DOHH2 (cell line): Measurements from ENCODE around the gene SEZ6L2.

Source experiments
- H3F3A ChIP-seq: fragments of 200-600 bp; sonication (generic), shearing (Covaris generic); 2 replicates; pipeline ENCODE4 v1.6.0; 2016; ENCODE audit warnings: antibody characterized with exemption, mild to moderate bottlenecking; ENCODE audit not compliant: control insufficient read depth, insufficient read depth
- H3K27ac ChIP-seq: fragments of 200-600 bp; sonication (generic); 2 replicates; pipeline ENCODE4 v1.5.1; 2014; ENCODE audit warnings: low read depth, mild to moderate bottlenecking, low read length, moderate library complexity
- H3K27me3 ChIP-seq: fragments of 200-600 bp; sonication (generic); 2 replicates; pipeline ENCODE4 v1.6.1; 2014; ENCODE audit warnings: mild to moderate bottlenecking, low read length, mixed read lengths; ENCODE audit not compliant: control insufficient read depth
- H3K36me3 ChIP-seq: fragments of 200-600 bp; sonication (generic); 2 replicates; pipeline ENCODE4 v1.6.1; 2014; ENCODE audit warnings: mild to moderate bottlenecking, low read length, moderate library complexity, mixed read lengths; ENCODE audit not compliant: control insufficient read depth
- H3K4me1 ChIP-seq: fragments of 200-600 bp; sonication (generic); 2 replicates; pipeline ENCODE4 v1.6.1; 2014; ENCODE audit warnings: mild to moderate bottlenecking, low read length, mixed read lengths; ENCODE audit not compliant: control insufficient read depth
- H3K4me2 ChIP-seq: fragments of 200-600 bp; sonication (generic); 2 replicates; pipeline ENCODE4 v1.6.0; 2014; ENCODE audit warnings: mild to moderate bottlenecking, low read length, moderate library complexity
- H3K4me3 ChIP-seq: fragments of 200-600 bp; sonication (generic); 2 replicates; pipeline ENCODE4 v1.5.1; 2014; ENCODE audit warnings: mild to moderate bottlenecking, low read length, mixed read lengths
- H3K79me2 ChIP-seq: fragments of 200-600 bp; sonication (generic); 2 replicates; pipeline ENCODE4 v1.6.1; 2014; ENCODE audit warnings: mild to moderate bottlenecking, low read length, mixed read lengths; ENCODE audit not compliant: control insufficient read depth
- H3K9me2 ChIP-seq: fragments of 200-600 bp; sonication (generic); replicated peaks from 2 replicates; pipeline ENCODE4 v1.6.1; 2014; ENCODE audit warnings: mild to moderate bottlenecking, low read length, mixed read lengths; ENCODE audit not compliant: control insufficient read depth
- H3K9me3 ChIP-seq: fragments of 200-600 bp; sonication (generic); 2 replicates; pipeline ENCODE4 v1.6.1; 2014; ENCODE audit warnings: antibody characterized with exemption, low read length, mixed read lengths; ENCODE audit not compliant: control insufficient read depth, insufficient read depth
- H4K20me1 ChIP-seq: fragments of 200-600 bp; sonication (generic); 2 replicates; pipeline ENCODE4 v1.6.0; 2014; ENCODE audit warnings: low read depth, mild to moderate bottlenecking, antibody characterized with exemption, low read length, moderate library complexity; ENCODE audit not compliant: control insufficient read depth, insufficient read depth
- EZH2phosphoT487 ChIP-seq: fragments of 200-600 bp; sonication (generic); IDR thresholded peaks from 2 replicates; pipeline ENCODE4 v1.6.1; 2017; ENCODE audit warnings: borderline replicate concordance, mild to moderate bottlenecking, antibody characterized with exemption, low read length, moderate library complexity, mixed read lengths
- TF ChIP-seq, protein P1 (sequence below): fragments of 200-600 bp; sonication (generic); IDR thresholded peaks from one replicate; pipeline ENCODE4 v1.5.1; 2014; ENCODE audit warnings: antibody characterized with exemption, mild to moderate bottlenecking, low read depth, low read length; ENCODE audit not compliant: poor library complexity, severe bottlenecking

Gene SEZ6L2

GRCh38 chr16:29922326-29922725 lies 23.0 kb upstream of the SEZ6L2 start:
- H3K36me3 ChIP-seq = peaks cover 42% of the 10 kb centered on the region
- peaks cover 30% of the 10 kb centered on the region for H3K79me2 ChIP-seq

GRCh38 chr16:29921034-29921385 lies 21.7 kb upstream of the SEZ6L2 start:
- Histone ChIP-seq H3K4me1 (peaks cover 11% of the 10 kb centered on the region), H3K9me3 (no peaks in the 10 kb centered on the region), H4K20me1 (peaks cover 4% of the 10 kb centered on the region; the same call in 1 of the 2 replicates), H3K4me3 (no peak overlapping the region), H3K9me2 (no peaks in the 10 kb centered on the region), H3K27me3 (no peaks in the 10 kb centered on the region), H3K27ac (no peak overlapping the region), H3F3A (0 out of 2 replicates have a peak, but pooled peaks cover 3% of the 10 kb centered on the region), H3K36me3 (peaks cover 44% of the 10 kb centered on the region), H3K79me2 (peaks cover 20% of the 10 kb centered on the region), H3K4me2 (no peak overlapping the region)
- TF ChIP-seq EZH2phosphoT487 = no peak
- TF ChIP-seq, protein P1, sequence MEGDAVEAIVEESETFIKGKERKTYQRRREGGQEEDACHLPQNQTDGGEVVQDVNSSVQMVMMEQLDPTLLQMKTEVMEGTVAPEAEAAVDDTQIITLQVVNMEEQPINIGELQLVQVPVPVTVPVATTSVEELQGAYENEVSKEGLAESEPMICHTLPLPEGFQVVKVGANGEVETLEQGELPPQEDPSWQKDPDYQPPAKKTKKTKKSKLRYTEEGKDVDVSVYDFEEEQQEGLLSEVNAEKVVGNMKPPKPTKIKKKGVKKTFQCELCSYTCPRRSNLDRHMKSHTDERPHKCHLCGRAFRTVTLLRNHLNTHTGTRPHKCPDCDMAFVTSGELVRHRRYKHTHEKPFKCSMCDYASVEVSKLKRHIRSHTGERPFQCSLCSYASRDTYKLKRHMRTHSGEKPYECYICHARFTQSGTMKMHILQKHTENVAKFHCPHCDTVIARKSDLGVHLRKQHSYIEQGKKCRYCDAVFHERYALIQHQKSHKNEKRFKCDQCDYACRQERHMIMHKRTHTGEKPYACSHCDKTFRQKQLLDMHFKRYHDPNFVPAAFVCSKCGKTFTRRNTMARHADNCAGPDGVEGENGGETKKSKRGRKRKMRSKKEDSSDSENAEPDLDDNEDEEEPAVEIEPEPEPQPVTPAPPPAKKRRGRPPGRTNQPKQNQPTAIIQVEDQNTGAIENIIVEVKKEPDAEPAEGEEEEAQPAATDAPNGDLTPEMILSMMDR = no peak

More at GRCh38 chr16:29922326-29922725, 23.0 kb upstream of the SEZ6L2 start:
- Histone ChIP-seq H3F3A (0 out of 2 replicates have a peak, but pooled peaks cover 3% of the 10 kb centered on the region), H3K4me3 (no peak overlapping the region), H4K20me1 (peaks cover 4% of the 10 kb centered on the region; the same call in 1 of the 2 replicates), H3K4me2 (no peak overlapping the region), H3K9me3 (no peaks in the 10 kb centered on the region), H3K9me2 (no peaks in the 10 kb centered on the region), H3K27me3 (no peaks in the 10 kb centered on the region), H3K27ac (no peak overlapping the region), H3K4me1 (peaks cover 23% of the 10 kb centered on the region)
- no peak for TF ChIP-seq EZH2phosphoT487

DNA sequence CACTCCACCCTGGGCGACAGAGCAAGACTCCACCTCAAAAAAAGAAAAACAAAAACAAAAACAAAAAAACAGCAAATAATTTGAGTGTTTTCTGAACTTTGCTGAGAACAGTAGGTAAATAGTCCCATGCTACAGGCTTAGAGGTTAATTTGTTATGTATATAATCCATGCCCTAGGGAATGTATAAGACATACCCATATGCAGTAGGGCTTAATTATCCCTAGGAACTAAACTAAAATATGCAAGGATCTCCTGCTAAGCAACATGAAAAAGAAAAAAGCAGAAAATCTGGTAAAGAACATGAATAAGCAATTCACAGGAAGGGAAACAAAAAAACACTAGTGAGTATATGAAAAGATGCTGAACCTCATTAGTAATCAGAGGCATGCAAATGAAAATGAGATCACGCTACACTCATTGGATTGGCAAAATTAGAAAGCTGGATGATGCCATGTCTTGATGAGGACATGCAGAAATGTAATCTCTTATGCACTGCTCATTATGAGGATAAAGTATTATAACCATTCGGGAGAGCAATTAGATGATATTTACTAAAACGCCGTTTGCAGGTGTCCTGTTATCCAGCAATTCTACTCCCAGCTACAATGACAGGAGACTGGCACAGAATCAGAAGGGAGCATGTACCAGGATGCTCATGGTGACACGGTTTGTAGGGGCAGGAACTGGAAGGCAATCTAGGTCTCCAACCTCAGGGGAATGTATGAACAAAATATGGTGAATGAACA lies 21.1 kb upstream of the SEZ6L2 start:
- H4K20me1 ChIP-seq = peaks cover 4% of the 10 kb centered on the region; the same call in 1 of the 2 replicates
- no peak overlapping the region for H3K4me3 ChIP-seq
- peaks cover 11% of the 10 kb centered on the region for H3K4me1 ChIP-seq
- no peaks in the 10 kb centered on the region for H3K9me2 ChIP-seq
- no peaks in the 10 kb centered on the region for H3K27me3 ChIP-seq
- H3K4me2 ChIP-seq = no peak overlapping the region
- H3K9me3 ChIP-seq = no peaks in the 10 kb centered on the region
- peaks cover 42% of the 10 kb centered on the region for H3K36me3 ChIP-seq
- H3F3A ChIP-seq = 0 out of 2 replicates have a peak, but pooled peaks cover 3% of the 10 kb centered on the region
- peaks cover 14% of the 10 kb centered on the region for H3K79me2 ChIP-seq
- no peak overlapping the region for H3K27ac ChIP-seq
- TF ChIP-seq, protein P1 = no peak
- no peak for TF ChIP-seq EZH2phosphoT487

- H3K4me1 ChIP-seq = no peaks in the 10 kb centered on the region
- no peaks in the 10 kb centered on the region for H3K27me3 ChIP-seq
- no peak overlapping the region for H3K4me2 ChIP-seq
- no peaks in the 10 kb centered on the region for H3K9me3 ChIP-seq
- H4K20me1 ChIP-seq = no peaks in the 10 kb centered on the region
- H3K9me2 ChIP-seq = no peaks in the 10 kb centered on the region
- H3K4me3 ChIP-seq = no peak overlapping the region
- H3K27ac ChIP-seq = no peak overlapping the region
- no peaks in the 10 kb centered on the region for H3K79me2 ChIP-seq
- H3K36me3 ChIP-seq = peaks cover 24% of the 10 kb centered on the region
- no peak for TF ChIP-seq EZH2phosphoT487
- TF ChIP-seq, protein P1 = no peak
- H3F3A ChIP-seq = no peaks in the 10 kb centered on the region
Measured at GRCh38 chr16:29916979-29917378, 17.6 kb upstream of the SEZ6L2 start.
